ENCODE measurements around the gene B4GALT3. TPM values are rescaled to one million over a fixed set of nuclear protein-coding genes. Genes with fewer than 3 reads are reported as not detected.

B4GALT3 gene
- polyA plus RNA-seq, 4 donors = 36.7 to 49.3 (median 41.3) TPM

- peak in 1 of 4 donors; percentile 48 for DNase-seq (ENCODE audit: low read depth in 4 of 4, low spot score in 2 of 4)
These were observed 45.5 kb downstream of the B4GALT3 start for GRCh38 chr1:161131523-161132409.

GRCh38 chr1:161130266-161130665 is 47.0 kb downstream of the B4GALT3 start:
- DNase-seq (ENCODE audit: low read depth in 4 of 4, low spot score in 2 of 4) = no peak

DNA sequence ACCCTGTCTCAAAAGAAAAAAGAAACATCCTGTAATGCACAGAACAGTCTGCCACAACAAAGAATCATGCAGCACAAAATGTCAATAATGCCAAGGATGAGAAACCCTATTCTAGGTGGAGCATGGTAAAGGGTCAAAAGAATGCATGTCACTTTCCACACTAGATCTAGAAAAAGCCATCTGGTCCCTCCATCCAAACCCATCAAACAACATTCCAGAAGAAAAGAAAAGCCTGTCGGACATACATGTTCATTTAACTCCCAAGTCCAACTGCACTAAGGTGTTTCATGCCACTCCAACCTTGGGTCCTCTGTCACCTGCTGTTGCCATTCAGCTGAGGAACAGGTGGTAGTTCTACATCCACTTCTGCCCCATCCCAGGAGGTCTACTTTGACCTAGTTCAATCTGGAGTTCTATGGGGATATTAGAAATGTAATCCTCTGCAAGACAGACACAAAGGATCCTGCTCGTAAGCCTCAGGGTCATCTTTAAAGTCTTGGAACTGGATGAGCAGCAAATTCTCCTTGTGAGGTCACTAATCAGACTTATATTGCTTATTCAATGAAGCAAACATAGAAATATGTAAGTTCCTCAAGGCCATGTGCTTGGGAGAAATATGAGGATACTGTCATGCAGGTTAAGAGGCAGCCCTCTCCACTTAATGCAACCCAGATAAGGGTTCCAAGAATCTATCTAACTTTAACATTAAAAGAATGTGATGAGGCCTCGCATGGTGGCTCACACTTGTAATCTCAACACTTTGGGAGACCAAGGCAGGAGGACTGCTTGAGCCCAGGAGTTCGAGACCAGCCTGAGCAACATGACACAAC is 48.5 kb downstream of the B4GALT3 start:
- no peak for DNase-seq (ENCODE audit: low read depth in 4 of 4, low spot score in 2 of 4)

GRCh38 chr1:161127649-161128048 is 49.7 kb downstream of the B4GALT3 start:
- DNase-seq (ENCODE audit: low read depth in 4 of 4, low spot score in 2 of 4) = no peak

- no peak for DNase-seq (ENCODE audit: low read depth in 4 of 4, low spot score in 2 of 4)
These were observed 54.3 kb downstream of the B4GALT3 start for GRCh38 chr1:161122967-161123366.

GRCh38 chr1:161121834-161122233 is 55.5 kb downstream of the B4GALT3 start:
- no peak for DNase-seq (ENCODE audit: low read depth in 4 of 4, low spot score in 2 of 4)

Other genes with a start within 250 kb of the B4GALT3 start
- not detected for gene ITLN2, start 222.7 kb downstream of the B4GALT3 start, polyA plus RNA-seq (ENCODE audit: insufficient read length in 4 of 4)
- gene F11R, start 156.4 kb downstream of the B4GALT3 start, polyA plus RNA-seq (ENCODE audit: insufficient read length in 4 of 4) = 100 to 1,000 TPM in 1 of 4 donors, 10 to 100 TPM in 3; 76.1 to 101 (median 82.1) TPM
- gene TSTD1, start 138.5 kb downstream of the B4GALT3 start, polyA plus RNA-seq (ENCODE audit: insufficient read length in 4 of 4) = 10 to 100 TPM; 52.0 to 76.1 (median 67.5) TPM
- 10 to 100 TPM; 55.6 to 69.0 (median 60.4) TPM for gene USF1, start 131.5 kb downstream of the B4GALT3 start, polyA plus RNA-seq (ENCODE audit: insufficient read length in 4 of 4)
- gene ARHGAP30, start 107.6 kb downstream of the B4GALT3 start, polyA plus RNA-seq (ENCODE audit: insufficient read length in 4 of 4) = 1 to 10 TPM; 1.8 to 2.6 (median 2.0) TPM
- gene NECTIN4, start 87.9 kb downstream of the B4GALT3 start, polyA plus RNA-seq (ENCODE audit: insufficient read length in 4 of 4) = 1 to 10 TPM; 2.1 to 4.8 (median 4.3) TPM
- gene KLHDC9, start 79.1 kb downstream of the B4GALT3 start, polyA plus RNA-seq (ENCODE audit: insufficient read length in 4 of 4) = 10 to 100 TPM; 14.9 to 21.5 (median 16.4) TPM
- 10 to 100 TPM; 71.1 to 85.7 (median 77.7) TPM for gene PFDN2, start 59.5 kb downstream of the B4GALT3 start, polyA plus RNA-seq (ENCODE audit: insufficient read length in 4 of 4)
- 10 to 100 TPM; 45.3 to 57.5 (median 51.8) TPM for gene NIT1, start 59.4 kb downstream of the B4GALT3 start, polyA plus RNA-seq (ENCODE audit: insufficient read length in 4 of 4)
- gene DEDD, start 44.8 kb downstream of the B4GALT3 start, polyA plus RNA-seq (ENCODE audit: insufficient read length in 4 of 4) = 10 to 100 TPM; 43.1 to 57.7 (median 48.1) TPM
- 100 to 1,000 TPM; 124 to 175 (median 145) TPM for gene UFC1, start 23.5 kb downstream of the B4GALT3 start, polyA plus RNA-seq (ENCODE audit: insufficient read length in 4 of 4)
- 10 to 100 TPM; 45.6 to 61.0 (median 50.3) TPM for gene USP21, start 18.0 kb downstream of the B4GALT3 start, polyA plus RNA-seq (ENCODE audit: insufficient read length in 4 of 4)
- gene PPOX, start 11.1 kb downstream of the B4GALT3 start, polyA plus RNA-seq (ENCODE audit: insufficient read length in 4 of 4) = 10 to 100 TPM; 34.6 to 62.0 (median 49.4) TPM
- 1 to 10 TPM in 2 of 4 donors, under 1 TPM in 2; 0.72 to 1.6 (median 1.1) TPM for gene ADAMTS4, start 21.5 kb upstream of the B4GALT3 start, polyA plus RNA-seq (ENCODE audit: insufficient read length in 4 of 4)
- 100 to 1,000 TPM; 178 to 218 (median 200) TPM for gene NDUFS2, start 24.9 kb upstream of the B4GALT3 start, polyA plus RNA-seq (ENCODE audit: insufficient read length in 4 of 4)
- 10 to 100 TPM in 3 of 4 donors, 1 to 10 TPM in 1; 10.0 to 16.1 (median 11.8) TPM for gene FCER1G, start 37.8 kb upstream of the B4GALT3 start, polyA plus RNA-seq (ENCODE audit: insufficient read length in 4 of 4)
- 100 to 1,000 TPM in 1 of 4 donors, under 1 TPM in 1, not detected in 2; 0.43 to 120 TPM for gene APOA2, start 46.1 kb upstream of the B4GALT3 start, polyA plus RNA-seq (ENCODE audit: insufficient read length in 4 of 4)
- gene TOMM40L, start 48.6 kb upstream of the B4GALT3 start, polyA plus RNA-seq (ENCODE audit: insufficient read length in 4 of 4) = 10 to 100 TPM; 12.7 to 16.9 (median 15.0) TPM
- gene NR1I3, start 60.7 kb upstream of the B4GALT3 start, polyA plus RNA-seq (ENCODE audit: insufficient read length in 4 of 4) = 1 to 10 TPM; 1.9 to 4.4 (median 3.6) TPM
- gene PCP4L1, start 81.2 kb upstream of the B4GALT3 start, polyA plus RNA-seq (ENCODE audit: insufficient read length in 4 of 4) = 1 to 10 TPM; 1.3 to 2.1 (median 1.4) TPM
- gene MPZ, start 132.5 kb upstream of the B4GALT3 start, polyA plus RNA-seq (ENCODE audit: insufficient read length in 4 of 4) = 1 to 10 TPM; 3.7 to 5.7 (median 4.8) TPM
- gene SDHC, start 136.9 kb upstream of the B4GALT3 start, polyA plus RNA-seq (ENCODE audit: insufficient read length in 4 of 4) = 100 to 1,000 TPM; 229 to 284 (median 257) TPM
- gene CFAP126, start 190.4 kb upstream of the B4GALT3 start, polyA plus RNA-seq (ENCODE audit: insufficient read length in 4 of 4) = 10 to 100 TPM; 10.3 to 14.0 (median 12.5) TPM

Data from left renal cortex interstitium (tissue), 4 donors.